Ishikawa (cell line): ENCODE results near the gene GNPTAB.
A peak's percentile ranks its signal among the peaks of the same experiment; 100 is the strongest.

Experiments used
- CEBPB ChIP-seq: IDR thresholded peaks from 2 replicates; pipeline ENCODE4 v1.6.1; 2012
- CREB1 ChIP-seq: IDR thresholded peaks from 2 replicates; pipeline ENCODE4 v1.6.1; 2012; ENCODE audit warnings: low read depth
- EGR1 ChIP-seq: IDR thresholded peaks from 2 replicates; pipeline ENCODE4 v1.6.1; 2012
- EP300 ChIP-seq: IDR thresholded peaks from 2 replicates; pipeline ENCODE4 v1.6.1; 2012; ENCODE audit warnings: borderline replicate concordance
- FOXM1 ChIP-seq: IDR thresholded peaks from 2 replicates; pipeline ENCODE4 v1.6.1; 2012; ENCODE audit warnings: low read depth, borderline replicate concordance
- NFIC ChIP-seq: IDR thresholded peaks from 2 replicates; pipeline ENCODE4 v1.6.1; 2012
- RAD21 ChIP-seq: IDR thresholded peaks from 2 replicates; pipeline ENCODE4 v1.6.1; 2012; ENCODE audit warnings: low read depth
- TAF1 ChIP-seq: IDR thresholded peaks from 2 replicates; pipeline ENCODE4 v1.6.1; 2012; ENCODE audit warnings: low read depth, mild to moderate bottlenecking
- TCF12 ChIP-seq: IDR thresholded peaks from 2 replicates; pipeline ENCODE4 v1.6.1; 2012; ENCODE audit warnings: low read depth
- TEAD4 ChIP-seq: IDR thresholded peaks from 2 replicates; pipeline ENCODE4 v1.6.1; 2012
- USF1 ChIP-seq: IDR thresholded peaks from 2 replicates; pipeline ENCODE4 v1.6.1; 2012
- YY1 ChIP-seq: IDR thresholded peaks from 2 replicates; pipeline ENCODE4 v1.6.1; 2012; ENCODE audit warnings: low read depth
- ZBTB7A ChIP-seq: IDR thresholded peaks from 2 replicates; pipeline ENCODE4 v1.6.1; 2012; ENCODE audit warnings: low read depth
- TF ChIP-seq, protein P1 (sequence below): IDR thresholded peaks from 2 replicates; pipeline ENCODE4 v1.6.1; 2012
- TF ChIP-seq, protein P2 (sequence below): IDR thresholded peaks from 2 replicates; pipeline ENCODE4 v1.6.1; 2012; ENCODE audit warnings: low read depth, mild to moderate bottlenecking

The GNPTAB gene

DNA sequence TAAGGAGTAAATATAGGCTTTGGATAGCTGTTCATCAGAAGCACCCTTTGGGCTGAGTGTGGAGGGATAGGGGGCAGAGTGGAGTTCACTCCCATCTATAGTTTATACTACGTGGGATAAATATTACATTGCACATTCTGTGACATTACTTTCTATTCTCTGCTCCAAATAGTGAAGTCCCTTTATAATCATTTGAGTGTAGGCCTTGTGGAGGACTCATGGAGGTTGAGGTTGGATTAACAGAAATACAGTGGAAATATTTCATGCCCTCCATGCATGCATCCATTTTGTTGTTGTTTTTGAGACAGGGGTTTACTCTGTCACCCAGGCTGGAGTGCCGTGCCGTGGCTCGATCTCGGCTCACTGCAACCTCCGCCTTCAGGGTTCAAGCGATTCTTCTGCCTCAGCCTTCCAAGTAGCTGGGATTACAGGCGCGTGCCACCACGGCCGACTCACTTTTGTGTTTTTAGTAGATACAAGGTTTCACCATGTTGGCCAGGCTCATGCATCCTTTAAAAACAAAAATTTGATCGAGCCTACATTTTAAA lies 131.9 kb downstream of the GNPTAB start:
- TF ChIP-seq, protein P1, sequence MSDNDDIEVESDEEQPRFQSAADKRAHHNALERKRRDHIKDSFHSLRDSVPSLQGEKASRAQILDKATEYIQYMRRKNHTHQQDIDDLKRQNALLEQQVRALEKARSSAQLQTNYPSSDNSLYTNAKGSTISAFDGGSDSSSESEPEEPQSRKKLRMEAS, result no peak
- TF ChIP-seq FOXM1 (no peak), EP300 (no peak), TCF12 (no peak), EGR1 (no peak), TAF1 (no peak), ZBTB7A (no peak)

GRCh38 chr12:101697930-101698799 lies 132.6 kb downstream of the GNPTAB start:
- TF ChIP-seq ZBTB7A (no peak), YY1 (no peak), CEBPB (0 out of 2 replicates have a peak, but pooled peaks have one; percentile 2)

GRCh38 chr12:101697197-101697929 lies 133.4 kb downstream of the GNPTAB start, which contains the start of gene CHPT1:
Gene CHPT1, plus strand, starts transcription at chr12:101697640. Its CDS starts 222 bp downstream, at chr12:101697862.
- TF ChIP-seq, protein P2, sequence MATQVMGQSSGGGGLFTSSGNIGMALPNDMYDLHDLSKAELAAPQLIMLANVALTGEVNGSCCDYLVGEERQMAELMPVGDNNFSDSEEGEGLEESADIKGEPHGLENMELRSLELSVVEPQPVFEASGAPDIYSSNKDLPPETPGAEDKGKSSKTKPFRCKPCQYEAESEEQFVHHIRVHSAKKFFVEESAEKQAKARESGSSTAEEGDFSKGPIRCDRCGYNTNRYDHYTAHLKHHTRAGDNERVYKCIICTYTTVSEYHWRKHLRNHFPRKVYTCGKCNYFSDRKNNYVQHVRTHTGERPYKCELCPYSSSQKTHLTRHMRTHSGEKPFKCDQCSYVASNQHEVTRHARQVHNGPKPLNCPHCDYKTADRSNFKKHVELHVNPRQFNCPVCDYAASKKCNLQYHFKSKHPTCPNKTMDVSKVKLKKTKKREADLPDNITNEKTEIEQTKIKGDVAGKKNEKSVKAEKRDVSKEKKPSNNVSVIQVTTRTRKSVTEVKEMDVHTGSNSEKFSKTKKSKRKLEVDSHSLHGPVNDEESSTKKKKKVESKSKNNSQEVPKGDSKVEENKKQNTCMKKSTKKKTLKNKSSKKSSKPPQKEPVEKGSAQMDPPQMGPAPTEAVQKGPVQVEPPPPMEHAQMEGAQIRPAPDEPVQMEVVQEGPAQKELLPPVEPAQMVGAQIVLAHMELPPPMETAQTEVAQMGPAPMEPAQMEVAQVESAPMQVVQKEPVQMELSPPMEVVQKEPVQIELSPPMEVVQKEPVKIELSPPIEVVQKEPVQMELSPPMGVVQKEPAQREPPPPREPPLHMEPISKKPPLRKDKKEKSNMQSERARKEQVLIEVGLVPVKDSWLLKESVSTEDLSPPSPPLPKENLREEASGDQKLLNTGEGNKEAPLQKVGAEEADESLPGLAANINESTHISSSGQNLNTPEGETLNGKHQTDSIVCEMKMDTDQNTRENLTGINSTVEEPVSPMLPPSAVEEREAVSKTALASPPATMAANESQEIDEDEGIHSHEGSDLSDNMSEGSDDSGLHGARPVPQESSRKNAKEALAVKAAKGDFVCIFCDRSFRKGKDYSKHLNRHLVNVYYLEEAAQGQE, result no peak
- TF ChIP-seq NFIC (no peak), ZBTB7A (peak; percentile 46; the same call in 1 of the 2 replicates), YY1 (peak; percentile 64; the same call in 1 of the 2 replicates)
- TF ChIP-seq, protein P1, result 0 out of 2 replicates have a peak, but pooled peaks have one; percentile 28

GRCh38 chr12:101696251-101697196 lies 134.2 kb downstream of the GNPTAB start:
- TF ChIP-seq CEBPB (no peak), USF1 (no peak), CREB1 (no peak), EGR1 (no peak), EP300 (no peak), TEAD4 (no peak), YY1 (no peak), TCF12 (no peak), NFIC (no peak), RAD21 (no peak), TAF1 (no peak)

DNA sequence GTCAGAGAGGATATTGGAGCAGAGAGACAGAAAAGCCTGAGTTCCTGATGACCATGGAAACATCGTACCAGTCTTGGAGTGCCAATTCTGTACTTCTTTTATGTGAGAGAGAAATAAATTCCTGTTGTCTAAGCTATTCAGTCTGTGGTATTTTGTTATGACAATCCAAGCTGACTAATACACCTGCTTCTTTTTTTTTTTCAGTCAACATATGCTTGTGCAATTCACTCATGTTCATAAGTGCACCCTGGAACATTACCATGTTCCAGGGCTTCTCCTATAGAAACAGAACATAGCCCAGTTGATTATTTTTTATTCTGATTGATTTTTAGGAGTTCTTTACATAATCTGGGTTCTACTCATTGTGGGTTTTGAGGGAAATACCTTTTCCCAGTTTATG lies 135.1 kb downstream of the GNPTAB start:
- TF ChIP-seq YY1 (no peak), TAF1 (no peak), CEBPB (no peak), USF1 (no peak), CREB1 (no peak), ZBTB7A (no peak), TCF12 (no peak), RAD21 (no peak), FOXM1 (no peak)
- TF ChIP-seq, protein P1, result no peak
